Colonic mucosa (tissue), 4 donors: ENCODE measurements around the gene MED16. TPM values are rescaled to one million over a fixed set of nuclear protein-coding genes. Genes with fewer than 3 reads are reported as not detected.
"Not testable (repeated sequence)": the region's sequence is repeated elsewhere in the genome, so short reads cannot be mapped to it uniquely, and the experiment has no call there.

Source experiments
- DNase-seq: peaks from one replicate; pipeline ENCODE4 v3.0.0-alpha.2; 2020
- H3K27ac ChIP-seq: fragments of 200-600 bp; one replicate; pipeline ENCODE4 v1.8.0; 2021
- H3K27me3 ChIP-seq: fragments of 200-600 bp; one replicate; pipeline ENCODE4 v1.8.0; 2021
- H3K36me3 ChIP-seq: fragments of 200-600 bp; one replicate; pipeline ENCODE4 v1.8.0; 2021
- H3K4me1 ChIP-seq: fragments of 200-600 bp; one replicate; pipeline ENCODE4 v1.8.0; 2021; ENCODE audit warnings: mild to moderate bottlenecking
- H3K4me3 ChIP-seq: fragments of 200-600 bp; one replicate; pipeline ENCODE4 v1.8.0; 2021
- H3K9ac ChIP-seq, 2 donors: one replicate each; pipeline ENCODE4 v1.7.0; 2013; ENCODE audit warnings: control low read depth in 2 of 2, low read depth in 2 of 2, low read length in 2 of 2
- H3K9me3 ChIP-seq: fragments of 200-600 bp; one replicate; pipeline ENCODE4 v1.8.0; 2021
- CTCF ChIP-seq: fragments of 200-600 bp; IDR thresholded peaks from one replicate; pipeline ENCODE4 v1.8.0; 2022; ENCODE audit warnings: antibody characterized with exemption, mild to moderate bottlenecking
- intact Hi-C: fragments of 100-400 bp; cut with DNase I; formaldehyde crosslinking; loops from one replicate; pipeline ENCODE4 v1.14.1; 2022
- total RNA-seq, 2 donors: library from RNA; stranded (reverse); fragmentation: NEBNext Ultra II Directional in 1 of 2; extraction: Animal tissue kit (Norgen Biotek cat#: 25700) in 1 of 2; gene quantifications; one replicate each; pipeline ENCODE4 v1.2.1, GENCODE V29; 2021
- donor health status: healthy.
- donor health status: DM: no; HTN: no; CAD: no.
- donor health status: DM: no; HTN: no; CAD: no.

The MED16 gene
- total RNA-seq, 2 donors from 2014 or later, result 73.3 to 83.2 TPM

GRCh38 chr19:850221-850978 is 42.6 kb downstream of the MED16 start:
- Histone ChIP-seq H3K27ac (peak overlapping the region; percentile 55), H3K36me3 (no peaks in the 10 kb centered on the region), H3K27me3 (peaks cover 43% of the 10 kb centered on the region), H3K4me1 (no peaks in the 10 kb centered on the region), H3K9me3 (no peaks in the 10 kb centered on the region), H3K9ac (peak overlapping the region in 1 of 2 donors; percentile 26), H3K4me3 (no peak overlapping the region)
- no peak for TF ChIP-seq CTCF
- peak; percentile 75 for DNase-seq
- intact Hi-C loops, result loop anchor here (10.0 kb wide), 1 partner anchor 86 kb away; no protein-coding TSS in a partner anchor

GRCh38 chr19:849195-849594 is 43.8 kb downstream of the MED16 start:
- H3K9me3 ChIP-seq, intact Hi-C loops, H3K4me1 ChIP-seq, H3K27ac ChIP-seq, H3K4me3 ChIP-seq, H3K36me3 ChIP-seq, DNase-seq, H3K9ac ChIP-seq: not testable (repeated sequence)
- H3K27me3 ChIP-seq, result peaks cover 54% of the 10 kb centered on the region

- Histone ChIP-seq H3K4me1 (peaks cover 5% of the 10 kb centered on the region), H3K4me3 (no peak overlapping the region), H3K27me3 (peaks cover 59% of the 10 kb centered on the region), H3K27ac (no peak overlapping the region), H3K36me3 (no peaks in the 10 kb centered on the region), H3K9ac (no peak overlapping the region), H3K9me3 (no peaks in the 10 kb centered on the region)
- TF ChIP-seq CTCF, result no peak
- intact Hi-C loops, result no loop called here
- DNase-seq, result no peak
Measured at GRCh38 chr19:848386-848921, 44.5 kb downstream of the MED16 start.

GRCh38 chr19:845707-846521 is 47.1 kb downstream of the MED16 start:
- no peaks in the 10 kb centered on the region for H3K36me3 ChIP-seq
- H3K4me1 ChIP-seq, result peaks cover 9% of the 10 kb centered on the region
- no peak for TF ChIP-seq CTCF
- no peak overlapping the region for H3K9ac ChIP-seq
- no peak overlapping the region for H3K27ac ChIP-seq
- no peak for DNase-seq
- H3K27me3 ChIP-seq, result peaks cover 51% of the 10 kb centered on the region
- no peaks in the 10 kb centered on the region for H3K9me3 ChIP-seq
- intact Hi-C loops, result no loop called here
- H3K4me3 ChIP-seq, result no peak overlapping the region

GRCh38 chr19:844546-844971 is 48.4 kb downstream of the MED16 start:
- no peak overlapping the region for H3K27ac ChIP-seq

More at GRCh38 chr19:844546-844971, 48.4 kb downstream of the MED16 start:
- peaks cover 47% of the 10 kb centered on the region for H3K27me3 ChIP-seq
- DNase-seq, result no peak
- no peak overlapping the region for H3K9ac ChIP-seq
- H3K9me3 ChIP-seq, result no peaks in the 10 kb centered on the region
- peaks cover 9% of the 10 kb centered on the region for H3K4me1 ChIP-seq
- TF ChIP-seq CTCF, result no peak
- H3K4me3 ChIP-seq, result no peak overlapping the region
- no peaks in the 10 kb centered on the region for H3K36me3 ChIP-seq
- intact Hi-C loops, result no loop called here
